ENCODE measurements around the gene MAN1A1. TPM values are rescaled to one million over a fixed set of nuclear protein-coding genes. Genes with fewer than 3 reads are reported as not detected.
A peak's percentile ranks its signal among the peaks of the same experiment; 100 is the strongest.

Gene MAN1A1
- total RNA-seq, 1 donor from 2014 or later = 52.2 TPM

DNA sequence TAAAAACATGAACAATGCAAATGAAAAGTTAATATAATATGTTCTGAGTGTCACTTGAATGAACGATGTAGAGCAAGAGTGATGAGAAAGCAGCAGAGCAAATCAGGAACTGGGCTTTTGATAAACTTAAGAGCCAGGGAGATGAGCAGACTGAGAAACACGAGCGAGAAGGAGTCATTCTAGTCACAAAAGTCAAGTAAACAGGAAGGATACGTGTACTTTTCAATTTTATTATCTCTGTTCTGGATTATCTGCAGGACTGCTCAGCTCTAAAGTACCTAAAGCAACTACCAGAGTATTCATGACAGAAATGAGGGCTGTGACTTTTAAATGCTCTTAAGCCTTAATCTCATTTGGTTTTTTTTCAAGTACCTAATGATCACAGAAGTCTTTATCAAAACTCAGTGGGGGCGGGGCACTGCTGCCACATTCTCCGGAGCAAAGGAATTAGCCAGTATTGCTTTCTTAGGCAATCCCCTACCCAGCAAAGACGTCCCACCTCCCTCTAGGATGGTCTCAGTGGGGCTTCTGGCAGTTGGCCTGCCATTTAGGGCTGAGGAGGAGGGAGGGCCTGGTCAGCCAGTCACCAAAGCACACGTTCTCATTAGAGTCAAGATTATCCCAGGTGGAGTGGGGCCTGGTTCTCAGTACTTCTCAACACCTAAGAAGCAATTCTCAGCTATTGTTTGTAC, 8.6 kb downstream of the MAN1A1 start:
- peaks cover 23% of the 10 kb centered on the region for H3K4me1 Mint-ChIP-seq (ENCODE audit: unreplicated experiment)

GRCh38 chr6:119339941-119340456, 9.6 kb downstream of the MAN1A1 start:
- no peaks in the 10 kb centered on the region for H3K9me3 Mint-ChIP-seq
- no peak for DNase-seq (ENCODE audit: extremely low spot score, unreplicated experiment)
- no peak overlapping the region for H3K27ac Mint-ChIP-seq
- TF ChIP-seq CTCF (conservative IDR thresholded peaks at IDR 0.05) = no peak
- H3K4me1 Mint-ChIP-seq (ENCODE audit: unreplicated experiment) = peaks cover 17% of the 10 kb centered on the region
- H3K27me3 Mint-ChIP-seq = no peaks in the 10 kb centered on the region
- H3K36me3 Mint-ChIP-seq = peaks cover 19% of the 10 kb centered on the region
- no peak overlapping the region for H3K4me3 Mint-ChIP-seq

More for the DNA sequence above, 8.6 kb downstream of the MAN1A1 start:
- TF ChIP-seq CTCF (conservative IDR thresholded peaks at IDR 0.05) = no peak
- Mint-ChIP-seq H3K36me3 (peaks cover 24% of the 10 kb centered on the region), H3K4me3 (peak overlapping the region; percentile 30), H3K27me3 (no peaks in the 10 kb centered on the region), H3K9me3 (no peaks in the 10 kb centered on the region), H3K27ac (no peak overlapping the region)
- no peak for DNase-seq (ENCODE audit: extremely low spot score, unreplicated experiment)

DNA sequence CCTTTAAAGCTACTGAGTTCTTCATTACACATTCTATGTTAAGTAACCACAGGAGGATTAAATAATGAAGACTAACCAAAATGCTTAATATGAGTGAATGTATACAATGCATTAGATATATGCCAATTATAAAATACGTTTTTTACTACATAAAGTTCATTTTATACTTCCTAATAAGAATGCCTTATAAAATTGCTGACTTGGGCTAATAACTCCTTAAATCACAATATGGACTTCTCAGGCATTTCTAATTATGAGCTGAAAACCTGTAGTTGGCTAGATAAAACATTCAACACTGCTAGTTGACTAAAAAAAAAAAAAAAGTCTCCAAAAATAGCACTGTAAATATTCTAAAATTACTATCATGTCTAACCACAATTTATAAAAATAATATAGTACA, 11.8 kb downstream of the MAN1A1 start:
- Mint-ChIP-seq H3K4me3 (no peak overlapping the region), H3K4me1 (ENCODE audit: unreplicated experiment) (peaks cover 9% of the 10 kb centered on the region), H3K27me3 (no peaks in the 10 kb centered on the region), H3K36me3 (peaks cover 15% of the 10 kb centered on the region), H3K9me3 (no peaks in the 10 kb centered on the region), H3K27ac (no peak overlapping the region)
- TF ChIP-seq CTCF (conservative IDR thresholded peaks at IDR 0.05) = no peak
- DNase-seq (ENCODE audit: extremely low spot score, unreplicated experiment) = no peak

DNA sequence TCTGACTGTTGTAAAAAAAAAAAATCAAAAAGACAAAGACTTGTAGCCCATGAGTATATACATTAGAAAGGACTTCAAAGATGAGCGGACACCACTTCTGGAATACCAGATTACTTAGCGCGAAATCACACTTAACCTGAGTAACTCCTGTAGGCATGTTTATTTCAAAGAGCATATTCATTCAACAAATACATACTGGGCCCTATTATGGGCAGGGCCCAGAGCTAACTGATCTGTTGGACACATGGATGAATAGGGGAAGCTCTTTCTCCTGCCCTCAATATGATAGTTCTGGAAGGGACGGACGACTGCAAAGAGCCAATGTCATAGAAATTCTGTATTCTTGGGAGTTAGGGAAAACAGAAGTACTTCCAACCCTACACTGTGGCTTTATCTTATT, 12.3 kb downstream of the MAN1A1 start:
- TF ChIP-seq CTCF (conservative IDR thresholded peaks at IDR 0.05) = no peak
- H3K27me3 Mint-ChIP-seq = no peaks in the 10 kb centered on the region
- H3K36me3 Mint-ChIP-seq = peaks cover 15% of the 10 kb centered on the region
- no peak overlapping the region for H3K27ac Mint-ChIP-seq
- H3K4me1 Mint-ChIP-seq (ENCODE audit: unreplicated experiment) = peaks cover 9% of the 10 kb centered on the region
- H3K4me3 Mint-ChIP-seq = no peak overlapping the region
- H3K9me3 Mint-ChIP-seq = no peaks in the 10 kb centered on the region
- no peak for DNase-seq (ENCODE audit: extremely low spot score, unreplicated experiment)

GRCh38 chr6:119334535-119335264, 14.9 kb downstream of the MAN1A1 start:
- Mint-ChIP-seq H3K36me3 (peaks cover 20% of the 10 kb centered on the region), H3K4me3 (no peak overlapping the region), H3K27me3 (peaks cover 4% of the 10 kb centered on the region), H3K27ac (no peak overlapping the region), H3K9me3 (no peaks in the 10 kb centered on the region), H3K4me1 (ENCODE audit: unreplicated experiment) (peaks cover 3% of the 10 kb centered on the region)
- TF ChIP-seq CTCF (conservative IDR thresholded peaks at IDR 0.05) = no peak
- no peak for DNase-seq (ENCODE audit: extremely low spot score, unreplicated experiment)

Data from type B pancreatic cell (in vitro differentiated cells).